ENCODE data around the gene FRMD4A.
A peak's percentile ranks its signal among the peaks of the same experiment; 100 is the strongest.

Gene FRMD4A

GRCh38 chr10:14173706-14174594, 156.8 kb downstream of the FRMD4A start:
- no peak for TF ChIP-seq CTCF (IDR thresholded peaks at IDR 0.05; ENCODE audit: low read depth, low read length, missing control alignments)
- peak overlapping the region; percentile 17 for H3K4me3 ChIP-seq (replicated peaks; ENCODE audit: low read depth, low read length)
- DNase-seq (ENCODE audit: extremely low read depth, low read depth), result no peak

GRCh38 chr10:14173391-14173705, 157.4 kb downstream of the FRMD4A start:
- H3K4me3 ChIP-seq (replicated peaks; ENCODE audit: low read depth, low read length), result peak overlapping the region; percentile 17
- DNase-seq (ENCODE audit: extremely low read depth, low read depth), result no peak
- TF ChIP-seq CTCF (IDR thresholded peaks at IDR 0.05; ENCODE audit: low read depth, low read length, missing control alignments), result no peak

GRCh38 chr10:14172336-14172950, 158.3 kb downstream of the FRMD4A start:
- no peak overlapping the region for H3K4me3 ChIP-seq (replicated peaks; ENCODE audit: low read depth, low read length)
- TF ChIP-seq CTCF (IDR thresholded peaks at IDR 0.05; ENCODE audit: low read depth, low read length, missing control alignments), result no peak
- DNase-seq (ENCODE audit: extremely low read depth, low read depth), result no peak

GRCh38 chr10:14171336-14171735, 159.4 kb downstream of the FRMD4A start:
- no peak overlapping the region for H3K4me3 ChIP-seq (replicated peaks; ENCODE audit: low read depth, low read length)
- no peak for DNase-seq (ENCODE audit: extremely low read depth, low read depth)
- no peak for TF ChIP-seq CTCF (IDR thresholded peaks at IDR 0.05; ENCODE audit: low read depth, low read length, missing control alignments)

- no peak for TF ChIP-seq CTCF (IDR thresholded peaks at IDR 0.05; ENCODE audit: low read depth, low read length, missing control alignments)
- H3K4me3 ChIP-seq (replicated peaks; ENCODE audit: low read depth, low read length), result no peak overlapping the region
- DNase-seq (ENCODE audit: extremely low read depth, low read depth), result no peak
Measured at GRCh38 chr10:14163377-14164086, 167.2 kb downstream of the FRMD4A start.

GRCh38 chr10:14162629-14163344, 167.9 kb downstream of the FRMD4A start:
- DNase-seq (ENCODE audit: extremely low read depth, low read depth), result no peak
- no peak for TF ChIP-seq CTCF (IDR thresholded peaks at IDR 0.05; ENCODE audit: low read depth, low read length, missing control alignments)
- H3K4me3 ChIP-seq (replicated peaks; ENCODE audit: low read depth, low read length), result no peak overlapping the region
